Activated CD4-positive, alpha-beta T cell treated with anti-CD3 and anti-CD28 coated beads, Interleukin-2, amount 50 U/mL, for 1 hour (primary cell): ENCODE measurements around the gene HSPA12A.
"Not testable (repeated sequence)": the region's sequence is repeated elsewhere in the genome, so short reads cannot be mapped to it uniquely, and the experiment has no call there.

Experiments
- DNase-seq: peaks from one replicate; pipeline ENCODE4 v3.0.0-alpha.2; 2020

HSPA12A gene

DNA sequence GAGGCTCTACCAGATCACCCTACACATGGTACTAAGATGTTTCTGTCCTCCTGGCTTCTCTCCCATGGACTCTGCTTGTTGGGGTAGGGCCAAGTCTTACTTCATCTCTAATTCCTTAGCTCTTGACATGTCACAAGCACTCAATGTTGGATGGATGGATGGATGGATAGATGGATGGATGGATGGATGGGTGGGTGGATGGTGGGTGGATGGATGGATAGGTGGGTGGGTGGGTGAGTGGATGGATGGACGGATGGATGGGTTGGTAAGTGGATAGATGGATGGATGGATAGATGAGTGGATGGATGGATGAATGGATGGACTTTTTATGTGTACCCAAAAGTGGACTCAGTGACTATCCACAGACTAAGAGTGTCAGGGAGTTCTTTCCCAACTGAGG, 28.5 kb downstream of the HSPA12A start:
- DNase-seq: no peak

GRCh38 chr10:116712989-116713543, 29.3 kb downstream of the HSPA12A start:
- no peak for DNase-seq

- no peak for DNase-seq
Measured at GRCh38 chr10:116712519-116712918, 29.8 kb downstream of the HSPA12A start.

- not testable (repeated sequence) for DNase-seq
Measured at GRCh38 chr10:116711803-116712202, 30.6 kb downstream of the HSPA12A start.

GRCh38 chr10:116710076-116710475, 32.3 kb downstream of the HSPA12A start:
- DNase-seq: no peak

GRCh38 chr10:116708877-116709276, 33.5 kb downstream of the HSPA12A start:
- no peak for DNase-seq

DNA sequence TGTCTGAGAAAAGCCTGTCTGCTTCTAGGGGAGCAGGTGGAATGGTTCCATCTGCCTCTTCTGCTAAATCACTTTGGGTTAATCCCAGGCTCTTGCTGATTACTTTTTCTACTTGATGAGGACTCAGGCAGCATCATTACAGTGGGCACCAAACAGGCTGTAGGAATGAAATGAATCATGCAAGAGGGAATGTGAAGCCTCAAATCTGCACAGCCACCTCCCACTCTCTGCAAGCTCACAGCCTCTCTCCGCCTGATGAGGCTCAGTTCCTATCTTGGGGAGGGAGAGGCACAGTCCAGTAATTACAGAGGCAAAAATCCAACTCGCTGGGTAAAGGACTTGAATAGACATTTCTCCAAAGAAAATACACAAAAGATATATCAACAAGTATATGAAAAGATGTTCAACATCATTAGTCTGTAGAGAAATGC, 34.0 kb downstream of the HSPA12A start:
- no peak for DNase-seq

DNA sequence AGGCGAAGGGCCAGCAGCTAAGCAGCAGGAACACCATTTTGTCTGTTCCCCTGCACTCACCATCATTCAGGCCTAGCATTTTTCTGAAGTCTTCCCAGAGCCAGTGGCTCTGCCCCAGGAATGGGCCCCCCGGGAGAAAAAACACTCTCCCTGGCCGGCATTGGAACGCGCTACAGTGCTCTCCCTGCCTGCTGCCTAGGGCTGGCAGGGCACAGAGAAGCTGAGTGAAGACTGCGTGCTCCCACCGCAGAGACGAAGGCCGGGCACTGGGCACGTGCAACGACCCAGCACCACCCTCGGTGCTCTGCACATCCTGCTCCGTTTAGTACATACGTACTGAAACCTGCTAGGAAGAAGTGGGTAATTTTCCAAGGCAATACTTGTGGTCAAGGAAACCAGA, 34.4 kb downstream of the HSPA12A start:
- no peak for DNase-seq

DNA sequence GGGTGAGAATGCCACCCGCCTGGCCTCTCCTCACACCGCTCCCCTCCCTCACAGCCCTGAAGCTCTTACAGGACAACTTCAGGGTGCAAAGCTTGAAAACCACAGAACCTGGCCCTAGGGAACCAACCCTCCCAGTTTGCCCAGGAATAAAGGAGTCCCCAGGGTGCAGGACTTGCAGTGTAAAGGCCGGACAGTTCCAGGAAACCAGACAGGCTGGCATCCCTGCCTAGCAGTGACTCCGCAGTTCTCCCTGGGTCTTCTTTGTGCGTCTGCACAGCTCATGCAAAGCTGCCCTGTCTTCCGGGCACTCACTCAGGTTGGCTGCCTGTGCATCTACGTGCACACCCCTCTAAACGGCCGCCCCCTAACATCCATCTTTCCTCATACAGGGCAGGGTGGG, 36.1 kb downstream of the HSPA12A start:
- DNase-seq: no peak

- no peak for DNase-seq
Measured at GRCh38 chr10:116705498-116705897, 36.9 kb downstream of the HSPA12A start.

DNA sequence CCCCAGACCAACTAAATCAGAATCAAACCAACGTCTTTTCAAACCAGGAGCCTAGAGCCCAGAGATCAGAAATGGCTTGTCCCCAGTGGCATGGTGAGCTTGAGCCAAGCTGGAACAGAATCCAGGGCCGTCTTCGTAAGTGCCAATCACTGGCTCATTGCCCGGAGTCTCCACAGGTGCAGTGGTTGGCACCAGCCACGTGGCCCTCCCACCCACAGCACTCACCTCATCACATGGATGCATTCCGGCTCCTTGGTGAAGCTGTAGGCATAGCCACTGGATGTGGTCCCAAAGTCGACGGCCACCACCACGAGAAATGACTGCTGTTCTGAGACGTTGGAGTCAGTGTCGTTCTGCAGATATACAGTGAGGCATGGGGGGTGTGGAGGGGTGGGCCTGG, 37.4 kb downstream of the HSPA12A start:
- DNase-seq: no peak

GRCh38 chr10:116702165-116702564, 40.2 kb downstream of the HSPA12A start:
- DNase-seq: no peak

DNA sequence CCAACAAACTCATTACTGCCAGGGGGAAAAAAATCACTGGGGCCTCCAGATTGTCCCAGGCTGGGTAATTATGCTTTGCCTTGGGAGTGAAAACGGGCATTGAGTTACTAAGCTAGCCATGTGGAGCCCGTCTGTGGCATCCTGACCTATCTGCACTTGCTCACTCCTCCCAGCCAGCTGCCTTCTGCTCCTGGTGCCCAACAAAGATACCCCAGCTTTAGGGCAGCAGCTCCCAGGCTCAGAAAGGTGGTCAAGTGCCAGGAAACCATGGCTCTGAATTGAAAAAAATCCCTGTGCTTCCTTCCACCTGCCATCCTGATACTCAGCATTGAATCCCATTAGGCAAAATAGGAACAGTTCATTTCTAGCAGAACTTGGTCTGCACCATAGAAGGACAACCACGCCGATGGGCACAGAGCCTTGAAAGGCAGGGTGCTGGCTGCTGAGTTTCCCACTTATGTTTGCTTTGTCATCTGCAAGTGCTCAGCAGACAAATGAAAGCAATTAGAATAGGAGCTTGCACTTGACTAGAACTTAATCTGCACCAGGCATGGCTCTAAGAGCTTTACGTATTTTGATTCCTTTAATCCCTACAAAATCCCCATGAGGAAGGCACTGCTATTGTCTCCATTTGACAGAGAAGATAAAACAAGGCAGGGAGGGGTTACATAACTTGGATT, 42.8 kb downstream of the HSPA12A start:
- no peak for DNase-seq

- DNase-seq: no peak
Measured at GRCh38 chr10:116699049-116699448, 43.3 kb downstream of the HSPA12A start.

- DNase-seq: no peak
Measured at GRCh38 chr10:116698364-116698763, 44.0 kb downstream of the HSPA12A start.

GRCh38 chr10:116697816-116698215, 44.5 kb downstream of the HSPA12A start:
- DNase-seq: no peak

DNA sequence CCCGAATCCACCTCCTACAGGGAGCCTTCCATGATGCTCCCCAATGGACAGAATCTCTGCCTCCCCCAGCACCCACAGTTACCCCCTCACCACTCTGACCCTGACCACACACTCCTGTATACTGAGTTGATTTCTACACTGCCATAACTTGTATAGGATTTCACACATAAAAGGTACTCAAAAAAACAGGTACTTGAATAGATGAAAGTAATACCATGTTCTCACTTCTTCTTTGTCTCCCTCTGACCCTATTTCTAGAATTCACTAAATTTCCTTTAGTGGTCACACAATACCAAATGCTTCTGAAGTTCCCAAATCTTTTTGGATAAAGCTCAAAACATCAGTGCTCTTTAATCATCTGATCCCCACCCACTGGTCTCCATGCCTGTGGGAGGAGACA, 45.4 kb downstream of the HSPA12A start:
- no peak for DNase-seq

GRCh38 chr10:116694927-116695268, 47.5 kb downstream of the HSPA12A start:
- no peak for DNase-seq

DNA sequence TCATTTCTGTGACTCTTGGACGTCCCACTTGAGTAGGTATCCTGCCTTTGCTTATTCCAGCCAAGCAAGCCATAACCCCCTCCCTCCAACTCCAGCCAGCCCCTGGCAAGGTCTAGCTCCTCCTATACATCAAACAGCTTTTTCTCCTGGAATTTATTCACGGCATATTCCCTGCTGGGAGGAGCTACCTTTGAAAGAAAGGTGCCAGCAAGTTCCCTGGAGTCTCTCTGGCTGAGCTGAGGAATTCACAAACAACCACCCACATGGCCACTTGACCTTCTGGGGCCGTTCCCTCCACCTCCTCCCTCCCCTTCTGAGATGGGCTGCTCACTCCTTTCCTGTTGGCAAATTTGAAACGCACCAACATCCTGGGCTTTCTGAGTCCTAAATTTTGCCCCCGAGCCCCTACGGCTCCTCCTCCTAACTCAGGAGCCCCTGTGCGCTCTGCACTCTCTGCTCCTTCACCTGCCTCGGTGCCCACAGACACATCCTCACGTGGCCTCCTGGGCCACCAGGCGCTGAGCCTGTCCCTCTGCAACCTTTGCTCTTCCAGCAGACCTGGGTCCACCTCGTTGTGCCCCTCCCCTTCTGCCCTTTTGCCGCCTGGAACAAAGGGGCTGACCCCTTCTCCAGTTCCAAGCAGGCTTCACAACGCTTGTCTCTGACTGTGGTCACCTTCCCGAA, 48.0 kb downstream of the HSPA12A start:
- DNase-seq: no peak

- DNase-seq: no peak
Measured at GRCh38 chr10:116692225-116692624, 50.1 kb downstream of the HSPA12A start.

GRCh38 chr10:116691635-116692034, 50.7 kb downstream of the HSPA12A start:
- DNase-seq: no peak

GRCh38 chr10:116690356-116691322, 51.7 kb downstream of the HSPA12A start:
- no peak for DNase-seq

DNA sequence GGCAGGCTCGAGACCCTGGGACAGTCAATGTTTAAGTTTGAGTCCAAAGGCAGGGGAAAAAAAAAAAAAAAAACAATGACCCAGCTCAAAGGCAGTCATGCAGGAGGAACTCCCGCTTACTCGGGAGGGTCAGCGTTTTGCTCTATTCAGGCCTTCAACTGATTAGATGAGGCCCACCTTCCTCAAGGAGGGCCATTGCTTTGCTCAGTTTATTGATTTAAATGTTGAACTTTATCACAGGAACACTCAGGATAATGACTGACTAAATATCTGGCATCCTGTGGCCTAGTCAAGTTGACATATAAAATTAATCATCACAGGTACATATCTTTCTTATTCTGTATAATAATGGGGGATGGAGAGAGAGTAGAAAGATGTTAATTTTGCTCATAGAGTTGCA, 52.6 kb downstream of the HSPA12A start:
- DNase-seq: no peak
